ENCODE data around the gene BANK1.

The BANK1 gene

GRCh38 chr4:101823864-101824263 is 33.3 kb downstream of the BANK1 start:
- no peak for DNase-seq (ENCODE audit: low spot score)

GRCh38 chr4:101824500-101824899 is 34.0 kb downstream of the BANK1 start:
- no peak for DNase-seq (ENCODE audit: low spot score)

DNA sequence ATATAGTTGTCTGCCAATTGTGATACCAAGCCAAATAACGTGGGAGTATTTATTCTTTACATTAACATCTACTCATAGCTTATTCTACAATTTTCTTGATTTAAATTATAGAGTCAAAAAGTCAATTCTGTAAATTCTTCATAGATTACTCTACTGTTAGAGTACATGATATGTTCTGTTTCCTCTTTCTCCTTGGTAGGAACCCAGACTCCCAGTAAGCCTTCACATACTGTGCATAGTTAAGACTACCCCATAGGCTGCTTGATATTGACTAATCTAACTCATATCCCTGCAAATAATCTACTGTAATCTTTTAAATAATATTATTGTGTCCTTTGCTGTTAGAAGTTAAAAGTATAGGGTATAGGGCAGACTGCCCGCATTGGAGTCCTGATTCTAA is 35.4 kb downstream of the BANK1 start:
- DNase-seq (ENCODE audit: low spot score): no peak

- DNase-seq (ENCODE audit: low spot score): no peak
These were observed 41.3 kb downstream of the BANK1 start for GRCh38 chr4:101831816-101832215.

- DNase-seq (ENCODE audit: low spot score): no peak
These were observed 43.0 kb downstream of the BANK1 start for GRCh38 chr4:101833480-101833879.

DNA sequence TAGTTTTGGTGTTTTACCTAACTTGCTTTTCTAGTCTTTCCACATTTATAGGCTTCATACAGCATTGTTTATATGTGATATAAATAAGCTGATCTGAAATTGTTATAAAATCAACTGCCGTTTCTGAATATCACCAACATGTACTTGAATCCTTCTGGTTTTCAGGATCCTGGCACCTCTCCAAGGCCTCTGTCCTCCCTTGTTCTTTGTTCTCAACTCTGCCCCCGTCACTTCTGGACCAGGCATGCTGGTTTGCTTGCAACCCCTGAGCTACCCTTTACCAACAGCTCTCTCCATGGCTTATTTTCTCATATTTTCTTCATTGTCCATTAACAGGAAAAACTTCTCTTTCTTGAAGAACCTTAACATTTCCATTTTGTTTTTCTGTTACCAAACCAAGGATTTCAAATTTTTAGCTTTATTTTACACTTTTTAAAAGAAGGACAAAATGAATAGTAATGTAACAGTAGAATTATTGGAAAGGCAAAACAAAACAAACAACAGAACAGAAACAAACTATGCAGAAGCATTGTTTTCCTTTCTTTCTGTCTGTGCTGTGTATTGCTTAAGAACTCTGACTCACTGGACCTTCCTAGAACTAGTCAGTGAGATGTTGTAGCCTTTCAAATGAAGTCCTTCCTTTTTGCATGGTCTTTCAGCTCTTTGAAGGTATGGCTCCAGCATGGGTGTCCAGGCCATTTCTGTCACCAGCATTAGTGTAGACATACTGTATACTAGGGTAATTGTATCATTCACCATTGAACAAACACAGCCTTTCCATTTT is 44.8 kb downstream of the BANK1 start:
- no peak for DNase-seq (ENCODE audit: low spot score)

DNA sequence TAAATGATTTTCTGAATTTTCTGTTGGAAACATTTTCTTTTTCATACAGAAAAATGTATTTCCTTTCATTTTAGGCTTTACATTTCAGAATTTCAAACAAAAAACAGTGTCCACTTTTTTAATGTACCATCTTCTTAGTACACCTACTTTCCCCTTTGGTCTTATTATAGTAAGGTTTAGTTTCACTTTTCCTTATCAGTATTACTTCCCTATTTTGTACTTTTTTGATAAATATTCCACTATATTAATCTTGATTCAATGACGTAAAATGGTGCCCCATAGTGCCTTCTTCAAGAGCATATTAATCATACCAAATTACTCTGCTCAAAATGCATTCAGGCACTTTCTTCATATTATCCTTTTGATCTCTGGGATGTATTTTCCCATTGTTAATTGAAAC is 52.5 kb downstream of the BANK1 start:
- no peak for DNase-seq (ENCODE audit: low spot score)

- no peak for DNase-seq (ENCODE audit: low spot score)
These were observed 56.0 kb downstream of the BANK1 start for GRCh38 chr4:101846550-101846949.

- DNase-seq (ENCODE audit: low spot score): no peak
These were observed 60.2 kb downstream of the BANK1 start for GRCh38 chr4:101850698-101851097.

DNA sequence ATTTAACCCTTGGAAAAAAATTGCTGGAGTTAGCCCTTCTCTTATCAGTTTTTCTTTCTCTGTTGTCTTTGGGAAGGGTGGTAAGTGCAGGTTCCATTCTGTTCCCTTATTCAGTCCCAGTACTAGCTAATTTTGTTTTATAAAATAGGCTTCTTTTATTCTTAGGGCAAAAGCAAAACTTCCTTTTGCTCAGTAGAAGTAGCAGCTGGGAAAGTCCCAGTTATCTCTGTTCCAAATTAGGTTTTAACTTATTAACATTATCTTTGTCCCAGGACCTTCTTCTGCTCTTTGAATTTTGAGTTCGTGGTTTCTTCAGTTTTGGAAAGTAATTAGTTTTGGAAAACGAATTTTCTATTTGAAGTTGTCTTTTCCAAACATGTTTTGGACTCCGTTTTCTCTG is 61.1 kb downstream of the BANK1 start:
- no peak for DNase-seq (ENCODE audit: low spot score)

DNA sequence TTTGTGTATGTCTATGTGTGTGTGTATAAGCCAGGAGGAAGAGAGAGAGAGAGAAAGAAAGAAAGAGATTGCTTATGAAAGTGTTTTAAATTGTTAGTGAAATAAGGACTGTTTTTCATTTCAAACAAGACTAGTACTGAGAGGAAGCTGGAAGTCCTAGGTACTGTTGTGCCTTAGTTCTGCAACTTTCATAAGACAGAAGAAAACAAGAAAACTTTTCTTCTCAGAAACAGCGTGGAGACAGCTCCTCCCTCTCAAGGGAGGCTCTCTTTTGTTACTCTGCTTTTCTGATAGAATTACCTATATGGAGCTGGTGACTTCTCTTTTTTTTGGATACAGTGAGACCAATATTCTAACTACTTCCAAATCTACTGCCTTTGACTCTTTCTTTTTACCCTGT is 62.5 kb downstream of the BANK1 start:
- no peak for DNase-seq (ENCODE audit: low spot score)

GRCh38 chr4:101853691-101854090 is 63.2 kb downstream of the BANK1 start:
- no peak for DNase-seq (ENCODE audit: low spot score)

DNA sequence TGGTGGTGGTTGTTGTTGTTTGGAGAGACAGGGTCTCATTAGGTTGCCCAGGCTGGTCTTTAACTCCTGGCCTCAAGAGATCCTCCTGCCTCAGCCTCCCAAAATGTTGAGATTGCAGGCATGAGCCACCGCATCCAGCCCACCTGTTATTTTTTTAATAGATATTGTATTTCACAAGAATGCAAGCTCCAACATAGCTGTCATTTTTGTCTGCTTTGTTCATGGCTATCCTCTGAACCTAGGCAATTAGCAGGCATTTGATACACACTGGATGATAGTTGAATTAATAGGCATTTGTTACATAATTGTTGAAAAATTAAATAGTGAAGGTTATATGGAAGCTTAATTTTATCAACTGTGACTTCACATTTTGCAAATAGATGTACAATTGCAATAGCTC is 64.7 kb downstream of the BANK1 start:
- DNase-seq (ENCODE audit: low spot score): no peak

GRCh38 chr4:101856149-101856548 is 65.6 kb downstream of the BANK1 start:
- no peak for DNase-seq (ENCODE audit: low spot score)

DNA sequence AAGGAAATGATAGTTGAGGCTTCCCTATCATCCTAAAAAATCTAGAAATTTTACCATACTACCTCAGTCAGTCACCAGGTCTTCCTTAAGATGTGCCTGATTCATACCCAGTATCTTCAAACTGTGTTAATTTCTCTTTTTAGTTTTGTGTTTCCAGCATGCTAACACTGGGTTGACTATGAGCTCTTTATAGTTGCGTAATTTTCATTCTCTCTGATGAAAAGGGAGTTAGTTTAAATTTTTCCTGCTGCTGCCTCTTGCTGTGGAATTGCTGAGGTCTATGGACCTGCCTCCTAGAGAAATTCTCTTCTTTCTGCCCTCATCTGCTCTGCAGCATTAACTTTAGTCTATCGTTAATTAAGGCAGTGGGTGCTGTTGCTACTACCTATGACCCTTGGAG is 66.6 kb downstream of the BANK1 start:
- DNase-seq (ENCODE audit: low spot score): no peak

GRCh38 chr4:101858641-101859040 is 68.1 kb downstream of the BANK1 start:
- no peak for DNase-seq (ENCODE audit: low spot score)

GRCh38 chr4:101862595-101862994 is 72.1 kb downstream of the BANK1 start:
- DNase-seq (ENCODE audit: low spot score): no peak

- DNase-seq (ENCODE audit: low spot score): no peak
These were observed 74.1 kb downstream of the BANK1 start for GRCh38 chr4:101864660-101865059.

DNA sequence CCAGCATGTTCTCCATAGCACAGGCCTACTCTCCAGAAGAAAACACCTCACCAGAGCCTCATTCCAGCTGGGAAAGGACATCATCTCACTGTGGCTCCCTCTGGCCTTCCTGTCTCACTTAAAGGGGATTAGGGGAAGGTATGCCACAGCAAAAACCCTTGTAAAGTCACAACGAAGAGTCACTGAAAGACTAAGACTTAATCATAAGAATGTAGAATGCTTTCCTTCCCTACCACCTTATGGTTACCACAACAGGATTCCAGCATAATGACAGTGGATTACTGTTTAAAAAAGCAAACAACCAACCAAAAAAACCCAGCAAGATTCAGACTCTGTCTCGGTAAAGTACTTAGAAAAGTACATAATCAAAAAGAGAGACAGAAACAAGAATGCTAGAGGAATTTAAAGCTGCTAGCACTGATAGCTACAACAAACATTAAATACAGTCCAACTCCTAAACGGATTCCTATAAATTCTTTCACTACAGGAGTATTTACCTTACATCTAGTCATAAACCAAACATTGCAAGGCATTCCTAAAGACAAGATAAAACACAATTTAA is 75.1 kb downstream of the BANK1 start:
- no peak for DNase-seq (ENCODE audit: low spot score)

GRCh38 chr4:101870874-101871273 is 80.3 kb downstream of the BANK1 start:
- DNase-seq (ENCODE audit: low spot score): no peak

GRCh38 chr4:101871962-101872676 is 81.6 kb downstream of the BANK1 start:
- no peak for DNase-seq (ENCODE audit: low spot score)

- DNase-seq (ENCODE audit: low spot score): no peak
These were observed 95.0 kb downstream of the BANK1 start for GRCh38 chr4:101885574-101885973.

- DNase-seq (ENCODE audit: low spot score): no peak
These were observed 96.3 kb downstream of the BANK1 start for GRCh38 chr4:101886826-101887225.
